HG02884 (cell line): Measurements from ENCODE around the gene TSEN54.

ENCODE experiments used
- ATAC-seq: cut with Tn5 transposase; IDR thresholded peaks from one replicate; pipeline ENCODE4 v1.9.1; 2021; ENCODE audit warnings: mild to moderate bottlenecking, moderate library complexity; ENCODE audit not compliant: unreplicated experiment

TSEN54 gene

GRCh38 chr17:75559958-75560533 lies 43.7 kb downstream of the TSEN54 start:
- ATAC-seq = no peak

- no peak for ATAC-seq
These were observed 45.7 kb downstream of the TSEN54 start for GRCh38 chr17:75561927-75562603.

- ATAC-seq = no peak
These were observed 46.9 kb downstream of the TSEN54 start for GRCh38 chr17:75563063-75563758.

GRCh38 chr17:75564195-75564594 lies 47.9 kb downstream of the TSEN54 start:
- no peak for ATAC-seq

- ATAC-seq = no peak
These were observed 48.7 kb downstream of the TSEN54 start for GRCh38 chr17:75565066-75565465.

- no peak for ATAC-seq
These were observed 49.3 kb downstream of the TSEN54 start for GRCh38 chr17:75565618-75566017.

GRCh38 chr17:75566416-75566815 lies 50.1 kb downstream of the TSEN54 start:
- ATAC-seq = no peak

GRCh38 chr17:75566834-75567233 lies 50.5 kb downstream of the TSEN54 start:
- ATAC-seq = no peak

- ATAC-seq = no peak
These were observed 52.3 kb downstream of the TSEN54 start for GRCh38 chr17:75568412-75569255.

- no peak for ATAC-seq
These were observed 53.8 kb downstream of the TSEN54 start for GRCh38 chr17:75570034-75570676.

- no peak for ATAC-seq
These were observed 54.4 kb downstream of the TSEN54 start for GRCh38 chr17:75570772-75571171.

- ATAC-seq = no peak
These were observed 55.0 kb downstream of the TSEN54 start for GRCh38 chr17:75571197-75571884.

GRCh38 chr17:75571885-75572215 lies 55.5 kb downstream of the TSEN54 start:
- ATAC-seq = no peak

- no peak for ATAC-seq
These were observed 56.6 kb downstream of the TSEN54 start for GRCh38 chr17:75572713-75573539.

GRCh38 chr17:75573540-75573957 lies 57.2 kb downstream of the TSEN54 start:
- ATAC-seq = no peak

- no peak for ATAC-seq
These were observed 57.7 kb downstream of the TSEN54 start for GRCh38 chr17:75573994-75574393.
